IMR-90 (cell line): ENCODE measurements around the gene NOL6. TPM values are rescaled to one million over a fixed set of nuclear protein-coding genes. Genes with fewer than 3 reads are reported as not detected.
A peak's percentile ranks its signal among the peaks of the same experiment; 100 is the strongest.

ENCODE experiments used
- ATAC-seq: fragments of 200-7000 bp; cut with Tn5 transposase; 2 replicates; pipeline ENCODE4 v1.9.1; 2020; ENCODE audit warnings: low read depth, mild to moderate bottlenecking, moderate library complexity
- Bru-seq: library from RNA; stranded (reverse); fragments of 400-500 nt; gene quantifications from one replicate; lab custom pipeline; 2021; lab: Mats Ljungman, UMichigan
- BruChase-seq, 2 experiments: library from RNA; stranded (reverse); fragments of 400-500 nt; gene quantifications; one replicate each; lab custom pipeline; 2021; lab: Mats Ljungman, UMichigan
- BruUV-seq: library from RNA; stranded (reverse); fragments of 400-500 nt; replicated peaks from 2 replicates; lab custom pipeline; 2021; lab: Mats Ljungman, UMichigan
- CTCF ChIA-PET: fragments of 300-600 bp; formaldehyde crosslinking; extraction: SDS; loops from one replicate; lab custom pipeline; 2021; ENCODE audit warnings: antibody characterized with exemption; lab: Yijun Ruan, JAX
- POLR2A ChIA-PET: fragments of 300-600 bp; sonication (Branson Sonifier 250); formaldehyde crosslinking; loops from one replicate; lab custom pipeline; 2022; ENCODE audit warnings: antibody characterized with exemption; ENCODE audit not compliant: unreplicated experiment; lab: Charles Lee
- DNase-seq: peaks from one replicate; pipeline ENCODE4 v3.0.0; 2013
- H2AFZ ChIP-seq: replicated peaks from 2 replicates; pipeline ENCODE3; 2013; ENCODE audit warnings: low read length, mild to moderate bottlenecking; ENCODE audit not compliant: poor library complexity
- H2AK5ac ChIP-seq: 2 replicates; pipeline ENCODE4 v1.6.1; 2013; ENCODE audit warnings: low read depth, low read length, inconsistent platforms
- H2AK9ac ChIP-seq: replicated peaks from 2 replicates; pipeline ENCODE3; 2013; ENCODE audit warnings: mild to moderate bottlenecking, low read depth, low read length, moderate library complexity; ENCODE audit not compliant: poor library complexity
- H2BK120ac ChIP-seq: 2 replicates; pipeline ENCODE4 v1.6.1; 2013; ENCODE audit warnings: low read depth, low read length, inconsistent platforms
- H2BK15ac ChIP-seq: 3 replicates; pipeline ENCODE4 v1.6.1; 2013; ENCODE audit warnings: low read depth, low read length, inconsistent platforms
- H2BK20ac ChIP-seq: 2 replicates; pipeline ENCODE4 v1.6.1; 2013; ENCODE audit warnings: low read depth, mild to moderate bottlenecking, inconsistent platforms, low read length, moderate library complexity
- H2BK5ac ChIP-seq: 2 replicates; pipeline ENCODE4 v1.6.1; 2013; ENCODE audit warnings: mild to moderate bottlenecking, low read depth, low read length, inconsistent platforms; ENCODE audit not compliant: poor library complexity, severe bottlenecking
- H3K14ac ChIP-seq: replicated peaks from 2 replicates; pipeline ENCODE4 v1.6.1; 2013; ENCODE audit warnings: low read depth, low read length, inconsistent platforms
- H3K18ac ChIP-seq: 2 replicates; pipeline ENCODE4 v1.6.1; 2013; ENCODE audit warnings: low read depth, low read length, control low read depth
- H3K23ac ChIP-seq: 2 replicates; pipeline ENCODE4 v1.6.1; 2013; ENCODE audit warnings: low read depth, low read length, inconsistent platforms
- H3K27ac ChIP-seq: 2 replicates; pipeline ENCODE4 v1.5.1; 2013; ENCODE audit warnings: mild to moderate bottlenecking, control low read depth, low read length; ENCODE audit not compliant: insufficient read depth
- H3K27me3 ChIP-seq: 2 replicates; pipeline ENCODE4 v1.6.1; 2013; ENCODE audit warnings: low read length; ENCODE audit not compliant: control insufficient read depth, insufficient read depth
- H3K36me3 ChIP-seq: 2 replicates; pipeline ENCODE4 v1.6.1; 2013; ENCODE audit warnings: low read length, mixed read lengths; ENCODE audit not compliant: control insufficient read depth, insufficient read depth
- H3K4ac ChIP-seq: 2 replicates; pipeline ENCODE4 v1.6.1; 2013; ENCODE audit warnings: low read depth, low read length, inconsistent platforms
- H3K4me1 ChIP-seq: 2 replicates; pipeline ENCODE4 v1.6.1; 2013; ENCODE audit warnings: low read length, mixed read lengths; ENCODE audit not compliant: control insufficient read depth, insufficient read depth
- H3K4me2 ChIP-seq: 2 replicates; pipeline ENCODE4 v1.6.1; 2013; ENCODE audit warnings: low read depth, mild to moderate bottlenecking, control low read depth, low read length, moderate library complexity
- H3K4me3 ChIP-seq: 2 replicates; pipeline ENCODE4 v1.5.1; 2013; ENCODE audit warnings: low read depth, mild to moderate bottlenecking, control low read depth, low read length, moderate library complexity; ENCODE audit not compliant: insufficient read depth
- H3K56ac ChIP-seq: 2 replicates; pipeline ENCODE4 v1.6.1; 2013; ENCODE audit warnings: low read length, inconsistent platforms; ENCODE audit not compliant: insufficient read depth; ENCODE audit errors: extremely low read depth
- H3K79me1 ChIP-seq, 2 experiments: 2 replicates each; pipeline ENCODE4 v1.6.1; 2013; ENCODE audit warnings: low read length in 2 of 2, inconsistent platforms in 1 of 2, low read depth in 1 of 2
- H3K9ac ChIP-seq: 2 replicates; pipeline ENCODE4 v1.6.1; 2013; ENCODE audit warnings: low read depth, low read length, control low read depth
- H3K9me1 ChIP-seq: 2 replicates; pipeline ENCODE4 v1.6.1; 2013; ENCODE audit warnings: low read length, inconsistent platforms; ENCODE audit not compliant: insufficient read depth
- H3K9me3 ChIP-seq: 2 replicates; pipeline ENCODE4 v1.6.1; 2013; ENCODE audit warnings: low read length; ENCODE audit not compliant: control insufficient read depth, insufficient read depth
- H4K20me1 ChIP-seq: 2 replicates; pipeline ENCODE4 v1.6.1; 2013; ENCODE audit warnings: low read length, inconsistent platforms; ENCODE audit not compliant: insufficient read depth
- H4K5ac ChIP-seq: 2 replicates; pipeline ENCODE4 v1.6.1; 2013; ENCODE audit warnings: mild to moderate bottlenecking, low read depth, low read length, control low read depth
- H4K8ac ChIP-seq, 2 experiments: 2 replicates each; pipeline ENCODE4 v1.6.1; 2013; ENCODE audit warnings: low read depth in 2 of 2, low read length in 2 of 2, control low read depth in 1 of 2, inconsistent platforms in 1 of 2
- H4K91ac ChIP-seq: 2 replicates; pipeline ENCODE4 v1.6.1; 2013; ENCODE audit warnings: low read depth, low read length, inconsistent platforms; ENCODE audit not compliant: insufficient read depth
- CEBPB ChIP-seq: IDR thresholded peaks from 2 replicates; pipeline ENCODE4 v1.6.1; 2012; ENCODE audit warnings: low read depth, low read length, improper control_type of control experiment
- CHD1 ChIP-seq: IDR thresholded peaks from 2 replicates; pipeline ENCODE4 v1.6.1; 2012; ENCODE audit warnings: low read depth, low read length, improper control_type of control experiment
- POLR2A ChIP-seq: IDR thresholded peaks from 2 replicates; pipeline ENCODE4 v1.6.1; 2012; ENCODE audit warnings: mild to moderate bottlenecking, low read depth, low read length
- RCOR1 ChIP-seq: IDR thresholded peaks from 2 replicates; pipeline ENCODE4 v1.6.1; 2012; ENCODE audit warnings: mild to moderate bottlenecking, low read length, improper control_type of control experiment; ENCODE audit not compliant: insufficient replicate concordance
- SMC3 ChIP-seq: fragments of 150-350 bp; IDR thresholded peaks from 2 replicates; pipeline ENCODE4 v1.6.1; 2016; ENCODE audit warnings: low read depth, mild to moderate bottlenecking, antibody characterized with exemption, low read length, moderate library complexity
- USF2 ChIP-seq: fragments of 150-350 bp; IDR thresholded peaks from 2 replicates; pipeline ENCODE4 v1.6.1; 2017; ENCODE audit warnings: mild to moderate bottlenecking, antibody characterized with exemption, low read length, low read depth
- WGBS, 2 experiments: methylation state at CpG; one replicate each; pipeline versions ENCODE4 v1.1.5 to v1.1.7; 2013; ENCODE audit warnings: missing lambda C conversion rate in 2 of 2; ENCODE audit not compliant: insufficient read length in 1 of 2; ENCODE audit errors: extremely low coverage in 2 of 2; 5-methylcytosine and 5-hydroxymethylcytosine counted together
- dilution Hi-C: fragments of 300-500 bp; cut with HindIII; formaldehyde crosslinking; loops from one replicate; pipeline ENCODE4 v1.14.3; 2018; ENCODE audit warnings: low sequenced_read_pairs; ENCODE audit not compliant: unreplicated experiment
- in situ Hi-C: fragments of 300-500 bp; cut with MboI; formaldehyde crosslinking; loops from 3 replicates; pipeline ENCODE4 v1.14.3; 2019; ENCODE audit warnings: low sequenced_read_pairs, inconsistent platforms, mixed read lengths
- intact Hi-C: fragments of 100-400 bp; cut with micrococcal nuclease; formaldehyde crosslinking; loops from 2 replicates; pipeline ENCODE4 v1.10.0; 2022
- long read RNA-seq: library from polyadenylated mRNA; unstranded; transcript quantifications from one replicate; pipeline ENCODE4 v2.0.0, GENCODE V29; 2021; ENCODE audit not compliant: unreplicated experiment
- polyA plus RNA-seq, 3 experiments: library from polyadenylated mRNA; depleted of rRNA; stranded (reverse); fragments of >200 nt; gene quantifications; 2 replicates each; pipeline ENCODE4 v1.2.3, GENCODE V29; 2012; ENCODE audit warnings: low replicate concordance in 1 of 3
- total RNA-seq: library from RNA; depleted of rRNA; stranded (reverse); fragments of >200 nt; gene quantifications from 2 replicates; pipeline ENCODE4 v1.2.3, GENCODE V29; 2012; rRNA removed
- TF ChIP-seq, protein P1 (sequence below): conservative IDR thresholded peaks from 2 replicates; pipeline ENCODE4 v1.5.1; 2012; ENCODE audit warnings: mild to moderate bottlenecking, low read depth, low read length, improper control_type of control experiment

NOL6 gene, protein sequence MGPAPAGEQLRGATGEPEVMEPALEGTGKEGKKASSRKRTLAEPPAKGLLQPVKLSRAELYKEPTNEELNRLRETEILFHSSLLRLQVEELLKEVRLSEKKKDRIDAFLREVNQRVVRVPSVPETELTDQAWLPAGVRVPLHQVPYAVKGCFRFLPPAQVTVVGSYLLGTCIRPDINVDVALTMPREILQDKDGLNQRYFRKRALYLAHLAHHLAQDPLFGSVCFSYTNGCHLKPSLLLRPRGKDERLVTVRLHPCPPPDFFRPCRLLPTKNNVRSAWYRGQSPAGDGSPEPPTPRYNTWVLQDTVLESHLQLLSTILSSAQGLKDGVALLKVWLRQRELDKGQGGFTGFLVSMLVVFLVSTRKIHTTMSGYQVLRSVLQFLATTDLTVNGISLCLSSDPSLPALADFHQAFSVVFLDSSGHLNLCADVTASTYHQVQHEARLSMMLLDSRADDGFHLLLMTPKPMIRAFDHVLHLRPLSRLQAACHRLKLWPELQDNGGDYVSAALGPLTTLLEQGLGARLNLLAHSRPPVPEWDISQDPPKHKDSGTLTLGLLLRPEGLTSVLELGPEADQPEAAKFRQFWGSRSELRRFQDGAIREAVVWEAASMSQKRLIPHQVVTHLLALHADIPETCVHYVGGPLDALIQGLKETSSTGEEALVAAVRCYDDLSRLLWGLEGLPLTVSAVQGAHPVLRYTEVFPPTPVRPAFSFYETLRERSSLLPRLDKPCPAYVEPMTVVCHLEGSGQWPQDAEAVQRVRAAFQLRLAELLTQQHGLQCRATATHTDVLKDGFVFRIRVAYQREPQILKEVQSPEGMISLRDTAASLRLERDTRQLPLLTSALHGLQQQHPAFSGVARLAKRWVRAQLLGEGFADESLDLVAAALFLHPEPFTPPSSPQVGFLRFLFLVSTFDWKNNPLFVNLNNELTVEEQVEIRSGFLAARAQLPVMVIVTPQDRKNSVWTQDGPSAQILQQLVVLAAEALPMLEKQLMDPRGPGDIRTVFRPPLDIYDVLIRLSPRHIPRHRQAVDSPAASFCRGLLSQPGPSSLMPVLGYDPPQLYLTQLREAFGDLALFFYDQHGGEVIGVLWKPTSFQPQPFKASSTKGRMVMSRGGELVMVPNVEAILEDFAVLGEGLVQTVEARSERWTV
- 42.8 and 47.3 TPM in 2 replicates for total RNA-seq
- 71.7 and 75.1 TPM in 2 replicates for polyA plus RNA-seq (2012; rRNA removed)
- 40.8 and 45.2 TPM in 2 replicates for polyA plus RNA-seq (2012; cell fraction: cytosol; rRNA removed)
- 72.9 and 141 TPM in 2 replicates for polyA plus RNA-seq (2012; cell fraction: nucleus; rRNA removed; ENCODE audit: low replicate concordance)
- Bru-seq, nascent RNA = percentile 72 among the genes with signal in this experiment
- percentile 86 among the genes with signal in this experiment for BruChase-seq, experiment 1, labeled RNA remaining after a 6-hour chase
- BruChase-seq, experiment 2, labeled RNA remaining after a 2-hour chase = percentile 83 among the genes with signal in this experiment
- long read RNA-seq, full-length matches to known transcripts = 1 of 49 reads
- long read RNA-seq, partial matches to known transcripts = 42 of 49 reads
- long read RNA-seq, other reads (novel, unspliced or antisense) = 6 of 49 reads

GRCh38 chr9:33473643-33474352, at the start of gene NOL6:
NOL6 (minus strand) TSS chr9:33473924; CDS start chr9:33473842, 82 bp downstream.
- no TSS peak for BruUV-seq
- H3K4me3 ChIP-seq = peak within 1 kb of the TSS; percentile 57
- peaks cover 8% of the 10 kb centered on the region; the same call in 1 of the 2 replicates for H3K9me1 ChIP-seq
- peak within 1 kb of the TSS; percentile 93 for H3K14ac ChIP-seq
- ChIA-PET CTCF (interaction anchor here (0.6 to 1.4 kb wide), 6 partner anchors 10 to 737 kb away, joined by 3 to 10 read pairs (median 4); partner anchors contain the start of gene ANKRD18B), POLR2A (interaction anchor here (1.2 kb wide), 1 partner anchor 10 kb away, joined by 3 read pairs; no protein-coding TSS in a partner anchor)
- peak within 1 kb of the TSS; percentile 81 for H3K4ac ChIP-seq
- WGBS, 2 experiments = 2% methylated on average over 18 of the region's 32 CpGs; no CpG with 5 or more reads in 1 of the 2 experiments
- dilution Hi-C loops = loop anchor here (25.0 kb wide), 1 partner anchor 186 kb away; the partner anchor contains the start of gene NFX1
- H3K18ac ChIP-seq = peak within 1 kb of the TSS; percentile 36; the same call in 1 of the 2 replicates
- peak within 1 kb of the TSS; percentile 91 for H2BK5ac ChIP-seq
- H3K27me3 ChIP-seq = no peaks in the 10 kb centered on the region
- peak within 1 kb of the TSS; percentile 69 for H3K23ac ChIP-seq
- H3K9me3 ChIP-seq = no peaks in the 10 kb centered on the region
- peak within 1 kb of the TSS; percentile 90 for H2AFZ ChIP-seq
- peak within 1 kb of the TSS; percentile 79 for H2AK5ac ChIP-seq
- H3K4me1 ChIP-seq = peaks cover 3% of the 10 kb centered on the region; the same call in 1 of the 2 replicates
- no peak within 1 kb of the TSS for H2BK15ac ChIP-seq
- peaks cover 8% of the 10 kb centered on the region; the same call in 1 of the 2 replicates for H4K20me1 ChIP-seq
- peaks cover 10 to 47% of the 10 kb centered on the region in 2 experiments; a peak in 3 of 4 replicates for H3K79me1 ChIP-seq
- H3K36me3 ChIP-seq = peaks cover 27% of the 10 kb centered on the region
- H2BK120ac ChIP-seq = peak within 1 kb of the TSS; percentile 3; the same call in 1 of the 2 replicates
- peak within 1 kb of the TSS; percentile 55 to 93 for H4K8ac ChIP-seq
- intact Hi-C loops = loop anchor here (1.0 to 5.0 kb wide), 2 partner anchors 44 to 249 kb away; no protein-coding TSS in a partner anchor
- peak; percentile 99 for ATAC-seq
- peak within 1 kb of the TSS; percentile 57 for H3K27ac ChIP-seq
- peak within 1 kb of the TSS; percentile 78 for H3K56ac ChIP-seq
- H4K91ac ChIP-seq = peak within 1 kb of the TSS; percentile 47
- peak; percentile 99 for DNase-seq
- H4K5ac ChIP-seq = peak within 1 kb of the TSS; percentile 65
- H3K9ac ChIP-seq = peak within 1 kb of the TSS; percentile 71
- no peak within 1 kb of the TSS for H2BK20ac ChIP-seq
- peak within 1 kb of the TSS; percentile 78 for H3K4me2 ChIP-seq
- in situ Hi-C loops = no loop called here
- H2AK9ac ChIP-seq = peak within 1 kb of the TSS; percentile 92
- TF ChIP-seq CEBPB (0 out of 2 replicates have a peak, but pooled peaks have one; percentile 3), CHD1 (no peak), RCOR1 (no peak), SMC3 (no peak), USF2 (peak; percentile 89), POLR2A (peak; percentile 95)
- TF ChIP-seq, protein P1, sequence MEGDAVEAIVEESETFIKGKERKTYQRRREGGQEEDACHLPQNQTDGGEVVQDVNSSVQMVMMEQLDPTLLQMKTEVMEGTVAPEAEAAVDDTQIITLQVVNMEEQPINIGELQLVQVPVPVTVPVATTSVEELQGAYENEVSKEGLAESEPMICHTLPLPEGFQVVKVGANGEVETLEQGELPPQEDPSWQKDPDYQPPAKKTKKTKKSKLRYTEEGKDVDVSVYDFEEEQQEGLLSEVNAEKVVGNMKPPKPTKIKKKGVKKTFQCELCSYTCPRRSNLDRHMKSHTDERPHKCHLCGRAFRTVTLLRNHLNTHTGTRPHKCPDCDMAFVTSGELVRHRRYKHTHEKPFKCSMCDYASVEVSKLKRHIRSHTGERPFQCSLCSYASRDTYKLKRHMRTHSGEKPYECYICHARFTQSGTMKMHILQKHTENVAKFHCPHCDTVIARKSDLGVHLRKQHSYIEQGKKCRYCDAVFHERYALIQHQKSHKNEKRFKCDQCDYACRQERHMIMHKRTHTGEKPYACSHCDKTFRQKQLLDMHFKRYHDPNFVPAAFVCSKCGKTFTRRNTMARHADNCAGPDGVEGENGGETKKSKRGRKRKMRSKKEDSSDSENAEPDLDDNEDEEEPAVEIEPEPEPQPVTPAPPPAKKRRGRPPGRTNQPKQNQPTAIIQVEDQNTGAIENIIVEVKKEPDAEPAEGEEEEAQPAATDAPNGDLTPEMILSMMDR = no peak
